Ovary (tissue), 9 donors: ENCODE measurements around the gene APOA4. TPM values are rescaled to one million over a fixed set of nuclear protein-coding genes. Genes with fewer than 3 reads are reported as not detected.

Experiments
- DNase-seq, 5 donors: peaks; one replicate each; pipeline ENCODE4 v3.0.0-alpha.2; 2019 to 2020
- H3K27ac ChIP-seq, 2 donors: fragments of 200-600 bp; one replicate each; pipeline versions ENCODE4 v1.5.1 to v1.8.0; 2019 to 2022
- H3K27me3 ChIP-seq: fragments of 200-600 bp; one replicate; pipeline ENCODE4 v1.8.0; 2022
- H3K36me3 ChIP-seq: fragments of 200-600 bp; sonication (generic); one replicate; pipeline ENCODE4 v1.5.1; 2019
- H3K4me1 ChIP-seq: one replicate; pipeline ENCODE4 v1.8.1; 2013; ENCODE audit warnings: mild to moderate bottlenecking, moderate library complexity; ENCODE audit not compliant: insufficient read depth
- H3K4me3 ChIP-seq: fragments of 200-600 bp; sonication (generic); one replicate; pipeline ENCODE4 v1.5.1; 2017
- H3K9me3 ChIP-seq, 2 donors: fragments of 200-600 bp in 1 of 2; sonication (generic) in 1 of 2; one replicate each; pipeline versions ENCODE4 v1.5.1 to v1.8.1; 2013 to 2019; ENCODE audit warnings: mild to moderate bottlenecking in 1 of 2, moderate library complexity in 1 of 2
- CTCF ChIP-seq, 3 donors: fragments of 450-650 bp in 2 of 3; fragments of 200-600 bp in 1 of 3; IDR thresholded peaks; one replicate each; pipeline versions ENCODE4 v1.5.1 to v1.8.0; 2016 to 2022; ENCODE audit warnings: antibody characterized with exemption in 3 of 3, mild to moderate bottlenecking in 1 of 3
- EP300 ChIP-seq: sonication (generic); formaldehyde crosslinking; IDR thresholded peaks from one replicate; pipeline ENCODE4 v1.6.1; 2017; ENCODE audit warnings: antibody characterized with exemption
- POLR2A ChIP-seq: fragments of 450-650 bp; IDR thresholded peaks from one replicate; pipeline ENCODE4 v1.6.1; 2017; ENCODE audit warnings: antibody characterized with exemption, mild to moderate bottlenecking, moderate library complexity
- WGBS, 3 donors: extraction: QIAGEN DNeasy Blood & Tissue Kit in 1 of 3; methylation state at CpG; one replicate each; pipeline versions ENCODE4 v1.1.5 to v1.1.7; 2013 to 2017; 5-methylcytosine and 5-hydroxymethylcytosine counted together
- intact Hi-C, 4 donors: fragments of 100-400 bp; cut with DNase I; formaldehyde crosslinking; loops; one replicate each; pipeline versions ENCODE4 v1.11.0 to v1.15.1; 2022 to 2023
- polyA plus RNA-seq, 2 donors: library from polyadenylated mRNA; stranded (reverse); fragments of 200-250 nt in 1 of 2; fragments of 350-450 nt in 1 of 2; fragmentation: Illumina TruSeq in 1 of 2; extraction: RNeasy Lipid Tissue Mini Kit (QIAGEN cat#74804) in 1 of 2; gene quantifications; one replicate each; pipeline ENCODE4 v1.2.3, GENCODE V29; 2013 to 2014
- total RNA-seq, 7 donors: library from RNA; depleted of rRNA in 2 of 7; stranded (reverse); fragments of >200 nt in 2 of 7; fragmentation: NEBNext Ultra II Directional in 3 of 7; extraction: Animal tissue kit (Norgen Biotek cat#: 25700) in 3 of 7; gene quantifications; one replicate each; pipeline versions ENCODE4 v1.1.0 to v1.2.4, GENCODE V29; 2016 to 2023
- donor health status: DM: no; HTN: no; CAD: no; lungs with moderate emphysema.
- donor health status: DM: no; HTN: no; CAD: no.
- donor health status: Bipolar disorder and iron deficiency.
- donor health status: DM: yes; HTN: yes; CAD: no.
- donor health status: DM: no; HTN: no; CAD: no.
- donor health status: DM: yes; HTN: yes; CAD: no.

APOA4 gene
- total and polyA plus RNA-seq, 9 donors = 0.19 to 41.7 TPM; not detected in 7

DNA sequence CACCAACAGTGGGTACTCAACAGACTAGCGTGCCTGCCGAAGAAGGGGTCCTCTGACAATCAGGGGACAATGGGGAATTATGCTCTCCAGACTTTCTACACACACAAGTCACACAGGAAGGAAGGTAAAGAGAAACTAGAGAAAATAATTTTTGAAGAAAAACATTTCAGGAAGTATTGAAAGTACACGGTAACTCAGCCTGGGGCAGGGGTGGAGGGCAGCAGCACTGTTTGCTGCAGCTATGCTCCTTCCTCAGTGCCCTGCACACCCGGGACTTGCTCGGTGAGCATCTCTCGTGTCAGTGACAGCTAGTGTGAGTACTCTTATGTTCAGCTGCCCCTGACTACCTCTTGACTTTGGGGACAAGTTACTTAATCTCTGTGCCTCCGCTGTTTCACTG is 32.3 kb upstream of the APOA4 start:
- WGBS, 3 donors = 90 to 95% (median 95%) methylated on average over 7 of the region's 7 CpGs

GRCh38 chr11:116853461-116854073 is 30.5 kb upstream of the APOA4 start:
- Histone ChIP-seq H3K27ac (no peak overlapping the region), H3K4me1 (peaks cover 12% of the 10 kb centered on the region), H3K4me3 (no peak overlapping the region), H3K36me3 (no peaks in the 10 kb centered on the region), H3K9me3 (no peaks in the 10 kb centered on the region), H3K27me3 (no peaks in the 10 kb centered on the region)
- WGBS, 3 donors = 81 to 92% (median 82%) methylated on average over 6 of the region's 6 CpGs
- TF ChIP-seq POLR2A (no peak), EP300 (no peak), CTCF (IDR thresholded peaks at IDR 0.05) (no peak)
- intact Hi-C loops = loop anchor here in 1 of 4 donors (10.0 kb wide), 1 partner anchor 371 kb away; no protein-coding TSS in a partner anchor
- no peak for DNase-seq

More for the DNA sequence above, 32.3 kb upstream of the APOA4 start:
- Histone ChIP-seq H3K27me3 (no peaks in the 10 kb centered on the region), H3K36me3 (no peaks in the 10 kb centered on the region), H3K4me3 (no peak overlapping the region), H3K9me3 (no peaks in the 10 kb centered on the region), H3K27ac (no peak overlapping the region), H3K4me1 (peaks cover 9% of the 10 kb centered on the region)
- intact Hi-C loops = loop anchor here in 1 of 4 donors (10.0 kb wide), 1 partner anchor 369 kb away; no protein-coding TSS in a partner anchor
- TF ChIP-seq POLR2A (no peak), CTCF (IDR thresholded peaks at IDR 0.05) (no peak), EP300 (no peak)
- DNase-seq = no peak

DNA sequence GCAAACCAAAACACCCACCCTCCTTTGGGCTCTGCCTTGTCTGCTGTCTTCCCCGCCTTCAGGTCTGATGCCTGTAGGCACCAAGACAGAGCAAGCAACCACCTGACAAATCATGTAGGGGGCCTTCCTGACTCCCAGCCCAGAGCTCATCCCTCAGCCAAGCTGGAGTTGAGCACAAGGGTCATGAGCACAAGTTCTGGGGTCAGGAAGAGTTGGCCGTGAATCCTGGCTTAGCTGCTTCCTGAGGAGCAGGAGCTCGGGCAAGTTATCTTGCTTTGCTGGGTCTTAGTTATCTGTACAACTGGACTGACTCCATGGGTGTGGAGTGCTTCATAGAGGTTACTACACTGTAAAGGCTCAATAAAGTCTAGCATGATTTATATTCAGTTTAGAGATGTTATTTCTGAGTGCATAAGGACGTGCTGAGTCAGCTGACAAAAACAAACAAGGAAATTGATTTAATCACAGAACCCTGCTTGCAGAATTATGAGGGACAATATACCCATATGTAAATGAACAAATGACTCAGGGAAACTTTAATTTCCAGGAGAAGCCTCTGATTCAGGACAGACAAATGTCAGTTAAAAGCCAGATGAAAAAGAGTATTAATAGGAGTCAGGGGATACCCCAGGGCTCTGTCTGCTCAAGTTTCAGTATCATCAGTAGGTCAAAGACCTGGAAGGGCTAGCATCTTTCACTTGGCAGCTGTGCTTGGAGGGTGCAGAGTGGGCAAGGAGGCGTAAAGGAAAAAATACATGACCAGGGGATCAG is 29.3 kb upstream of the APOA4 start:
- no peak for TF ChIP-seq EP300
- TF ChIP-seq POLR2A = no peak
- TF ChIP-seq CTCF (IDR thresholded peaks at IDR 0.05) = no peak
- H3K36me3 ChIP-seq = no peaks in the 10 kb centered on the region

GRCh38 chr11:116851626-116852025 is 28.5 kb upstream of the APOA4 start:
- Histone ChIP-seq H3K4me1 (peaks cover 12% of the 10 kb centered on the region), H3K9me3 (no peaks in the 10 kb centered on the region), H3K4me3 (no peak overlapping the region), H3K27ac (peak overlapping the region in 1 of 2 donors; percentile 5), H3K36me3 (no peaks in the 10 kb centered on the region), H3K27me3 (no peaks in the 10 kb centered on the region)
- 63 to 72% (median 70%) methylated on average over 7 of the region's 7 CpGs for WGBS, 3 donors
- TF ChIP-seq EP300 (no peak), POLR2A (no peak), CTCF (IDR thresholded peaks at IDR 0.05) (no peak)
- no peak for DNase-seq
- intact Hi-C loops = loop anchor here in 1 of 4 donors (10.0 kb wide), 1 partner anchor 373 kb away; no protein-coding TSS in a partner anchor

More for the DNA sequence above, 29.3 kb upstream of the APOA4 start:
- intact Hi-C loops = loop anchor here in 1 of 4 donors (10.0 kb wide), 1 partner anchor 372 kb away; no protein-coding TSS in a partner anchor
- Histone ChIP-seq H3K27ac (peak overlapping the region in 1 of 2 donors; percentile 14), H3K4me3 (no peak overlapping the region), H3K4me1 (peaks cover 12% of the 10 kb centered on the region), H3K9me3 (no peaks in the 10 kb centered on the region), H3K27me3 (no peaks in the 10 kb centered on the region)
- 26 to 29% (median 26%) methylated on average over 5 of the region's 5 CpGs for WGBS, 3 donors
- peak; percentile 50 to 79 (median 71) for DNase-seq
